DMS 273 treated with DMSO at 0.1 percent for 48 hours (cell line): ENCODE measurements around the gene PRAF2.

Experiments
- DNase-seq: peaks from one replicate; lab custom pipeline; 2025; lab: John Stamatoyannopoulos, UW

Gene PRAF2

GRCh38 chrX:49042581-49043219, 31.1 kb downstream of the PRAF2 start:
- no peak for DNase-seq

GRCh38 chrX:49041744-49042580, 31.8 kb downstream of the PRAF2 start:
- DNase-seq = no peak

GRCh38 chrX:49040376-49040955, 33.3 kb downstream of the PRAF2 start:
- no peak for DNase-seq

- peak; percentile 53 for DNase-seq
These were observed 34.0 kb downstream of the PRAF2 start for GRCh38 chrX:49039598-49040375.

- no peak for DNase-seq
These were observed 35.8 kb downstream of the PRAF2 start for GRCh38 chrX:49037883-49038475.

GRCh38 chrX:49030283-49030682, 43.5 kb downstream of the PRAF2 start:
- no peak for DNase-seq

GRCh38 chrX:49029876-49030275, 43.9 kb downstream of the PRAF2 start:
- no peak for DNase-seq
